Endodermal cell (in vitro differentiated cells): ENCODE data around the gene ANKAR. TPM values are rescaled to one million over a fixed set of nuclear protein-coding genes. Genes with fewer than 3 reads are reported as not detected.

ENCODE experiments used
- DNase-seq: peaks from one replicate; pipeline ENCODE4 v3.0.0-alpha.2; 2017
- H3K27ac ChIP-seq: 2 replicates; pipeline ENCODE4 v1.5.1; 2013; ENCODE audit warnings: mild to moderate bottlenecking, low read depth, low read length, moderate library complexity
- H3K27me3 ChIP-seq: 2 replicates; pipeline ENCODE4 v1.6.1; 2013; ENCODE audit warnings: mild to moderate bottlenecking, low read length, moderate library complexity; ENCODE audit not compliant: insufficient read depth, control insufficient read depth, poor library complexity, severe bottlenecking
- H3K36me3 ChIP-seq: 2 replicates; pipeline ENCODE4 v1.7.0; 2013; ENCODE audit warnings: mild to moderate bottlenecking, low read length, moderate library complexity; ENCODE audit not compliant: control insufficient read depth, insufficient read depth
- H3K4me1 ChIP-seq: one replicate; pipeline ENCODE4 v1.7.0; 2013; ENCODE audit warnings: low read length; ENCODE audit not compliant: control insufficient read depth, insufficient read depth
- H3K4me3 ChIP-seq: 2 replicates; pipeline ENCODE4 v1.5.1; 2013; ENCODE audit warnings: mild to moderate bottlenecking, low read length, moderate library complexity
- H3K9ac ChIP-seq: 2 replicates; pipeline ENCODE4 v1.6.1; 2013; ENCODE audit warnings: mild to moderate bottlenecking, low read length, moderate library complexity; ENCODE audit not compliant: poor library complexity, severe bottlenecking; ENCODE audit errors: extremely low read depth
- H3K9me3 ChIP-seq: 2 replicates; pipeline ENCODE4 v1.6.1; 2013; ENCODE audit warnings: mild to moderate bottlenecking, low read length, moderate library complexity; ENCODE audit not compliant: control insufficient read depth
- H3K27ac Mint-ChIP-seq: 2 replicates; pipeline ENCODE4 v1.8.0; 2020; ENCODE audit warnings: mixed read lengths
- H3K27me3 Mint-ChIP-seq: 2 replicates; pipeline ENCODE4 v1.8.0; 2021; ENCODE audit warnings: mild to moderate bottlenecking, mixed read lengths; ENCODE audit not compliant: insufficient read depth
- H3K36me3 Mint-ChIP-seq: 2 replicates; pipeline ENCODE4 v1.8.0; 2020; ENCODE audit warnings: low read depth, mixed read lengths
- H3K4me1 Mint-ChIP-seq: 2 replicates; pipeline ENCODE4 v1.8.0; 2020; ENCODE audit warnings: mixed read lengths
- H3K4me3 Mint-ChIP-seq: 2 replicates; pipeline ENCODE4 v1.8.0; 2020; ENCODE audit warnings: mild to moderate bottlenecking, moderate library complexity, mixed read lengths
- H3K9me3 Mint-ChIP-seq: 2 replicates; pipeline ENCODE4 v1.8.0; 2020; ENCODE audit warnings: mild to moderate bottlenecking, mixed read lengths
- WGBS, 2 experiments: methylation state at CpG; one replicate each; pipeline versions ENCODE4 v1.1.5 to v1.1.7; 2013; ENCODE audit warnings: missing lambda C conversion rate in 2 of 2, mixed read lengths in 1 of 2; ENCODE audit not compliant: insufficient coverage in 1 of 2, insufficient read length in 1 of 2; 5-methylcytosine and 5-hydroxymethylcytosine counted together
- total RNA-seq, 2 donors: library from RNA; stranded (reverse); fragmentation: NEBNext Ultra II Directional in 1 of 2; extraction: Animal tissue kit (Norgen Biotek cat#: 25700) in 1 of 2; gene quantifications; 2 replicates in 1 of 2; 3 replicates in 1 of 2; pipeline ENCODE4 v1.2.1, GENCODE V29; 2021
- TF ChIP-seq, protein P1 (sequence below): fragments of 200-600 bp; sonication (generic); conservative IDR thresholded peaks from 2 replicates; pipeline ENCODE4 v1.5.0; 2021; ENCODE audit warnings: antibody characterized with exemption, mild to moderate bottlenecking

Gene ANKAR
- total RNA-seq, 2 donors from 2014 or later: 4.3 to 7.4 TPM

- no peak for DNase-seq
- peaks cover 37% of the 10 kb centered on the region for H3K9me3 Mint-ChIP-seq
- TF ChIP-seq, protein P1, sequence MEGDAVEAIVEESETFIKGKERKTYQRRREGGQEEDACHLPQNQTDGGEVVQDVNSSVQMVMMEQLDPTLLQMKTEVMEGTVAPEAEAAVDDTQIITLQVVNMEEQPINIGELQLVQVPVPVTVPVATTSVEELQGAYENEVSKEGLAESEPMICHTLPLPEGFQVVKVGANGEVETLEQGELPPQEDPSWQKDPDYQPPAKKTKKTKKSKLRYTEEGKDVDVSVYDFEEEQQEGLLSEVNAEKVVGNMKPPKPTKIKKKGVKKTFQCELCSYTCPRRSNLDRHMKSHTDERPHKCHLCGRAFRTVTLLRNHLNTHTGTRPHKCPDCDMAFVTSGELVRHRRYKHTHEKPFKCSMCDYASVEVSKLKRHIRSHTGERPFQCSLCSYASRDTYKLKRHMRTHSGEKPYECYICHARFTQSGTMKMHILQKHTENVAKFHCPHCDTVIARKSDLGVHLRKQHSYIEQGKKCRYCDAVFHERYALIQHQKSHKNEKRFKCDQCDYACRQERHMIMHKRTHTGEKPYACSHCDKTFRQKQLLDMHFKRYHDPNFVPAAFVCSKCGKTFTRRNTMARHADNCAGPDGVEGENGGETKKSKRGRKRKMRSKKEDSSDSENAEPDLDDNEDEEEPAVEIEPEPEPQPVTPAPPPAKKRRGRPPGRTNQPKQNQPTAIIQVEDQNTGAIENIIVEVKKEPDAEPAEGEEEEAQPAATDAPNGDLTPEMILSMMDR: no peak
- Histone ChIP-seq H3K4me3 (no peak overlapping the region), H3K27me3 (no peaks in the 10 kb centered on the region), H3K4me1 (peaks cover 12% of the 10 kb centered on the region), H3K27ac (no peak overlapping the region), H3K9ac (no peak overlapping the region), H3K9me3 (peaks cover 26% of the 10 kb centered on the region), H3K36me3 (no peaks in the 10 kb centered on the region)
- H3K27ac Mint-ChIP-seq: no peak overlapping the region
- no peak overlapping the region for H3K4me3 Mint-ChIP-seq
- 94 to 100% methylated on average over 2 of the region's 3 CpGs for whole genome bisulfite sequencing, 2 experiments
- H3K4me1 Mint-ChIP-seq: peaks cover 17% of the 10 kb centered on the region
- no peaks in the 10 kb centered on the region for H3K27me3 Mint-ChIP-seq
- H3K36me3 Mint-ChIP-seq: peaks cover 4% of the 10 kb centered on the region
These were observed 19.8 kb upstream of the ANKAR start for GRCh38 chr2:189654641-189655040.

- peak overlapping the region; percentile 31 for H3K9ac ChIP-seq
- H3K27ac ChIP-seq: no peak overlapping the region
- Mint-ChIP-seq H3K27me3 (no peaks in the 10 kb centered on the region), H3K36me3 (peaks cover 1% of the 10 kb centered on the region), H3K9me3 (peaks cover 16% of the 10 kb centered on the region), H3K4me1 (peaks cover 21% of the 10 kb centered on the region), H3K27ac (peak overlapping the region; percentile 87), H3K4me3 (no peak overlapping the region)
- H3K4me1 ChIP-seq: peaks cover 19% of the 10 kb centered on the region
- peaks cover 2% of the 10 kb centered on the region for H3K9me3 ChIP-seq
- 73 to 83% methylated on average over 5 of the region's 5 CpGs for WGBS, 2 experiments
- peak; percentile 63 for DNase-seq
- H3K4me3 ChIP-seq: no peak overlapping the region
- no peaks in the 10 kb centered on the region for H3K36me3 ChIP-seq
- TF ChIP-seq, protein P1: no peak
- H3K27me3 ChIP-seq: no peaks in the 10 kb centered on the region
These were observed 16.6 kb upstream of the ANKAR start for GRCh38 chr2:189657867-189658266.

- 93 to 95% methylated on average over 5 to 7 of the region's 7 CpGs for WGBS, 2 experiments
- H3K4me3 Mint-ChIP-seq: no peak overlapping the region
- no peak overlapping the region for H3K27ac ChIP-seq
- no peaks in the 10 kb centered on the region for H3K9me3 ChIP-seq
- peaks cover 2% of the 10 kb centered on the region for H3K36me3 ChIP-seq
- peaks cover 19% of the 10 kb centered on the region for H3K4me1 ChIP-seq
- TF ChIP-seq, protein P1: no peak
- H3K9me3 Mint-ChIP-seq: peaks cover 10% of the 10 kb centered on the region
- no peak for DNase-seq
- peak overlapping the region; percentile 31 for H3K9ac ChIP-seq
- peak overlapping the region; percentile 87 for H3K27ac Mint-ChIP-seq
- H3K36me3 Mint-ChIP-seq: peaks cover 3% of the 10 kb centered on the region
- no peaks in the 10 kb centered on the region for H3K27me3 Mint-ChIP-seq
- H3K4me3 ChIP-seq: no peak overlapping the region
- peaks cover 23% of the 10 kb centered on the region for H3K4me1 Mint-ChIP-seq
- no peaks in the 10 kb centered on the region for H3K27me3 ChIP-seq
These were observed 15.9 kb upstream of the ANKAR start for GRCh38 chr2:189658306-189659212.
